Measurements from ENCODE around the gene LILRB5.
"Not testable (repeated sequence)": the region's sequence is repeated elsewhere in the genome, so short reads cannot be mapped to it uniquely, and the experiment has no call there.

GRCh38 chr19:54214734-54215133 lies 42.3 kb downstream of the LILRB5 start:
- TF ChIP-seq POLR2A (IDR thresholded peaks at IDR 0.05); CTCF (IDR thresholded peaks at IDR 0.05); POLR2AphosphoS5 (IDR thresholded peaks at IDR 0.05; ENCODE audit: insufficient read depth in 1 of 2, low read depth in 1 of 2): not testable (repeated sequence)
